K562 (cell line): ENCODE data around the gene USPL1. TPM values are rescaled to one million over a fixed set of nuclear protein-coding genes. Genes with fewer than 3 reads are reported as not detected.

ENCODE experiments used
- ATAC-seq: fragments of 200-7000 bp; cut with Tn5 transposase; 3 replicates; pipeline ENCODE4 v1.9.1; 2020; ENCODE audit warnings: moderate library complexity
- BruUV-seq: library from RNA; stranded (reverse); fragments of 400-500 nt; replicated peaks from 2 replicates; lab custom pipeline; 2021; lab: Mats Ljungman, UMichigan
- CTCF ChIA-PET: fragments of 300-600 bp; formaldehyde crosslinking; extraction: SDS; loops from one replicate; lab custom pipeline; 2021; ENCODE audit warnings: low intra/inter-chr PET ratio; lab: Yijun Ruan, JAX
- POLR2A ChIA-PET: fragments of 300-600, 350-650 bp; sonication (Branson Sonifier 250); formaldehyde crosslinking; extraction: SDS; loops from one replicate; lab custom pipeline; 2021; ENCODE audit warnings: antibody characterized with exemption, inconsistent platforms; lab: Yijun Ruan, JAX
- DNase-seq, 4 experiments: peaks; one replicate each; pipeline versions ENCODE4 v3.0.0 to v3.0.0-alpha.2; 2011 to 2018; ENCODE audit warnings: low spot score in 3 of 4, mixed read lengths in 3 of 4; ENCODE audit errors: extremely low read depth in 1 of 4
- FAIRE-seq: peaks from 2 replicates; lab custom pipeline; 2011; peaks lifted over from hg19 to GRCh38; lab: Jason Lieb, UNC
- H2AFZ ChIP-seq: 2 replicates; pipeline ENCODE4 v1.6.0; 2011; ENCODE audit warnings: low read depth, low read length, control low read depth, inconsistent platforms
- H3K27ac ChIP-seq: fragments of 200-600 bp; 3 replicates; pipeline ENCODE4 v1.8.0; 2011; ENCODE audit warnings: low read depth, mild to moderate bottlenecking, control low read depth, inconsistent platforms, low read length, moderate library complexity, mixed read lengths; ENCODE audit errors: extremely low read depth
- H3K27me3 ChIP-seq, 2 experiments: fragments of 300-600 bp in 1 of 2; 2 replicates in 1 of 2; 3 replicates in 1 of 2; pipeline versions ENCODE4 v1.6.0 to v1.8.0; 2011; ENCODE audit warnings: inconsistent platforms in 2 of 2, low read length in 2 of 2, mild to moderate bottlenecking in 1 of 2, mixed read lengths in 1 of 2, moderate library complexity in 1 of 2; ENCODE audit not compliant: control insufficient read depth in 2 of 2, insufficient read depth in 2 of 2
- H3K36me3 ChIP-seq: fragments of 300-600 bp; 3 replicates; pipeline ENCODE4 v1.8.0; 2011; ENCODE audit warnings: mild to moderate bottlenecking, low read length, inconsistent platforms; ENCODE audit not compliant: control insufficient read depth, insufficient read depth
- H3K4me1 ChIP-seq, 2 experiments: fragments of 200-600 bp in 1 of 2; replicated peaks in 1 of 2; 2 replicates in 1 of 2; 3 replicates in 1 of 2; pipeline versions ENCODE4 v1.5.1 to v1.8.0; 2011; ENCODE audit warnings: inconsistent platforms in 2 of 2, low read length in 2 of 2, mild to moderate bottlenecking in 1 of 2, mixed read lengths in 1 of 2, moderate library complexity in 1 of 2; ENCODE audit not compliant: control insufficient read depth in 2 of 2, insufficient read depth in 2 of 2
- H3K4me2 ChIP-seq: 2 replicates; pipeline ENCODE4 v1.6.1; 2011; ENCODE audit warnings: low read length, control low read depth, inconsistent platforms, mixed read lengths; ENCODE audit not compliant: insufficient read depth
- H3K4me3 ChIP-seq: fragments of 200-600 bp; sonication (generic), shearing (Covaris generic); 2 replicates; pipeline ENCODE4 v1.5.1; 2016; ENCODE audit warnings: control low read depth, inconsistent platforms
- H3K79me2 ChIP-seq: fragments of 200-600 bp; 3 replicates; pipeline ENCODE4 v1.8.0; 2011; ENCODE audit warnings: low read length, inconsistent platforms; ENCODE audit not compliant: control insufficient read depth, insufficient read depth
- H3K9ac ChIP-seq, 2 experiments: 2 replicates each; pipeline versions ENCODE4 v1.6.0 to v1.6.1; 2011; ENCODE audit warnings: low read depth in 2 of 2, low read length in 2 of 2, control low read depth in 1 of 2, inconsistent platforms in 1 of 2, mild to moderate bottlenecking in 1 of 2, mixed read lengths in 1 of 2; ENCODE audit not compliant: insufficient read depth in 1 of 2
- H3K9me1 ChIP-seq: one replicate; pipeline ENCODE4 v1.6.0; 2011; ENCODE audit warnings: inconsistent platforms, mild to moderate bottlenecking, low read length, moderate library complexity; ENCODE audit not compliant: control insufficient read depth, insufficient read depth
- H3K9me3 ChIP-seq: replicated peaks from 2 replicates; pipeline ENCODE4 v1.5.1; 2011; ENCODE audit warnings: low read depth, low read length, inconsistent platforms; ENCODE audit not compliant: control insufficient read depth, insufficient read depth
- H4K20me1 ChIP-seq: replicated peaks from 2 replicates; pipeline ENCODE4 v1.6.1; 2011; ENCODE audit warnings: low read length, inconsistent platforms, mixed read lengths; ENCODE audit not compliant: control insufficient read depth, insufficient read depth
- BMI1 ChIP-seq: fragments of 150-350 bp; IDR thresholded peaks from 2 replicates; pipeline ENCODE4 v1.6.1; 2014; ENCODE audit warnings: low read length
- E2F3 ChIP-seq: fragments of 250-450 bp; sonication (Bioruptor Pico); IDR thresholded peaks from 2 replicates; pipeline ENCODE4 v1.4.0; 2020; ENCODE audit warnings: mild to moderate bottlenecking
- ELF4 ChIP-seq: fragments of 450-650 bp; formaldehyde crosslinking; IDR thresholded peaks from 2 replicates; pipeline ENCODE4 v1.4.0; 2022; ENCODE audit warnings: missing genetic modification characterization
- MCM5 ChIP-seq: fragments of 450-650 bp; IDR thresholded peaks from 2 replicates; pipeline ENCODE4 v1.6.1; 2016; ENCODE audit warnings: low read depth
- MYNN ChIP-seq, 2 experiments: sonication (generic); formaldehyde crosslinking in 1 of 2; IDR thresholded peaks; 2 replicates each; pipeline versions ENCODE4 v1.5.0 to v1.6.1; 2016 to 2020; ENCODE audit warnings: antibody characterized with exemption in 1 of 2, missing genetic modification reagents in 1 of 2
- PCBP1 ChIP-seq: fragments of 200-400 bp; formaldehyde crosslinking; IDR thresholded peaks from 2 replicates; pipeline ENCODE4 v1.6.1; 2018; ENCODE audit warnings: mild to moderate bottlenecking, low read depth, low read length; ENCODE audit not compliant: poor library complexity, severe bottlenecking
- POLR3A ChIP-seq: IDR thresholded peaks from 2 replicates; pipeline ENCODE4 v1.6.1; 2011; ENCODE audit warnings: borderline replicate concordance, mild to moderate bottlenecking, moderate library complexity; ENCODE audit not compliant: insufficient read length, insufficient read depth; ENCODE audit errors: extremely low read depth
- RAD21 ChIP-seq, 2 experiments: fragments of 250-450 bp in 1 of 2; fragments of 450-650 bp in 1 of 2; sonication (Bioruptor Pico) in 1 of 2; formaldehyde crosslinking in 1 of 2; IDR thresholded peaks in 1 of 2; conservative IDR thresholded peaks in 1 of 2; 2 replicates each; pipeline versions ENCODE4 v1.4.0 to v1.8.0; 2020 to 2022; ENCODE audit warnings: mild to moderate bottlenecking in 2 of 2, moderate library complexity in 1 of 2
- ZBTB11 ChIP-seq, 3 experiments: fragments of 200-800 bp in 1 of 3; fragments of 250-450 bp in 1 of 3; fragments of 450-650 bp in 1 of 3; sonication (Bioruptor Pico) in 1 of 3; sonication (Bioruptor generic) in 1 of 3; formaldehyde crosslinking in 1 of 3; IDR thresholded peaks; 2 replicates each; pipeline versions ENCODE4 v1.6.1 to v1.8.0; 2016 to 2022; ENCODE audit warnings: mild to moderate bottlenecking in 2 of 3, missing genetic modification characterization in 2 of 3, missing compliant biosample characterization in 1 of 3, moderate library complexity in 1 of 3
- ZNF134 ChIP-seq: fragments of 250-450 bp; sonication (Bioruptor Pico); conservative IDR thresholded peaks from 2 replicates; pipeline ENCODE4 v1.4.0; 2020
- ZNF717 ChIP-seq: fragments of 250-450 bp; sonication (Bioruptor Pico); IDR thresholded peaks from 2 replicates; pipeline ENCODE4 v1.5.0; 2021
- ZNF778 ChIP-seq: fragments of 450-650 bp; formaldehyde crosslinking; IDR thresholded peaks from 2 replicates; pipeline ENCODE4 v1.4.0; 2020; ENCODE audit warnings: mild to moderate bottlenecking, moderate library complexity
- ZNF830 ChIP-seq: fragments of 250-450 bp; sonication (Bioruptor Pico); IDR thresholded peaks from 2 replicates; pipeline ENCODE4 v1.5.0; 2021; ENCODE audit warnings: mild to moderate bottlenecking
- WGBS: fragments of 100-300 bp; shearing (Covaris generic); methylation state at CpG from one replicate; pipeline ENCODE4 v1.1.6; 2016; ENCODE audit warnings: low coverage, mixed read lengths; ENCODE audit not compliant: insufficient coverage; ENCODE audit errors: missing lambda C conversion rate; 5-methylcytosine and 5-hydroxymethylcytosine counted together
- in situ Hi-C: fragments of 300-500 bp; cut with MboI; formaldehyde crosslinking; loops from 4 replicates; pipeline ENCODE4 v1.15.0; 2018; ENCODE audit warnings: inconsistent platforms, mixed read lengths
- intact Hi-C: fragments of 100-400 bp; cut with micrococcal nuclease; formaldehyde crosslinking; loops from 2 replicates; pipeline ENCODE4 v1.14.2; 2022
- polyA plus RNA-seq, 8 experiments: library from polyadenylated mRNA; depleted of rRNA in 4 of 8; stranded (reverse) in 5 of 8; unstranded in 3 of 8; fragments of >200 nt; fragmentation: Nextera tagmentation in 2 of 8; fragmentation: Illumina TruSeq in 1 of 8; extraction: Ambion mirVana in 2 of 8; extraction: Trizol in 1 of 8; gene quantifications; 2 replicates each; pipeline versions ENCODE4 v1.2.1 to v1.2.3, GENCODE V29; 2011 to 2014; ENCODE audit warnings: inconsistent platforms in 1 of 8, missing spikeins in 1 of 8
- total RNA-seq, 7 experiments: library from RNA; depleted of rRNA in 6 of 7; stranded (reverse); fragments of >200 nt in 6 of 7; fragmentation: Illumina TruSeq in 2 of 7; extraction: Trizol in 2 of 7; gene quantifications; 2 replicates each; pipeline versions ENCODE4 v1.2.1 to v1.2.3, GENCODE V29; 2011 to 2021; ENCODE audit warnings: low replicate concordance in 1 of 7

The USPL1 gene
- total and polyA plus RNA-seq, 9 of the 15 experiments (the other 6 are each of a cell fraction or from before 2014, with no cell fraction given) = 5.5 to 18.0 (median 12.0) TPM

GRCh38 chr13:30687601-30688000 is 69.9 kb downstream of the USPL1 start:
- H3K4me3 ChIP-seq = no peak overlapping the region
- no peaks in the 10 kb centered on the region for H3K9me1 ChIP-seq
- H3K79me2 ChIP-seq = no peaks in the 10 kb centered on the region
- TF ChIP-seq ZNF134 (CRISPR knock-in tag) = no peak
- no peak for TF ChIP-seq POLR3A
- no peak for TF ChIP-seq ZNF778 (CRISPR knock-in tag)
- TF ChIP-seq ZNF830 = no peak
- TF ChIP-seq RAD21 (CRISPR knock-in tag; conservative IDR thresholded peaks at IDR 0.05 in 1 of 2, IDR thresholded peaks at IDR 0.05 in 1 of 2) = no peak
- no peak for TF ChIP-seq MYNN (IDR thresholded peaks at IDR 0.05)
- no peak for TF ChIP-seq MYNN (CRISPR knock-in tag; IDR thresholded peaks at IDR 0.05)
- TF ChIP-seq PCBP1 = no peak
- no peak for TF ChIP-seq ELF4 (CRISPR knock-in tag)
- TF ChIP-seq ZNF717 (CRISPR knock-in tag) = no peak
- TF ChIP-seq MCM5 = no peak
- no peak for TF ChIP-seq ZBTB11 (CRISPR knock-in tag; IDR thresholded peaks at IDR 0.05)
- no peak for TF ChIP-seq E2F3 (CRISPR knock-in tag)
- no peak for TF ChIP-seq BMI1
- TF ChIP-seq, all 486 proteins: peak for 0
- 0% methylated on average over 3 of the region's 3 CpGs for WGBS
- intact Hi-C loops = no loop called here
- DNase-seq (no peak), FAIRE-seq (no peak), ATAC-seq (no peak)
- H3K27me3 ChIP-seq = peaks cover 0 to 11% of the 10 kb centered on the region in 2 experiments; a peak in 2 of 5 replicates
- H3K9ac ChIP-seq = no peak overlapping the region
- no TSS peak for BruUV-seq
- peaks cover 0 to 4% of the 10 kb centered on the region in 2 experiments; a peak in 3 of 5 replicates for H3K4me1 ChIP-seq
- no peak overlapping the region for H2AFZ ChIP-seq
- no peak overlapping the region for H3K4me2 ChIP-seq
- H3K27ac ChIP-seq = no peak overlapping the region
- ChIA-PET POLR2A (interaction anchor here (0.7 kb wide), 1 partner anchor 10 kb away, joined by 4 read pairs; no protein-coding TSS in a partner anchor), CTCF (no interaction called here)
- no peaks in the 10 kb centered on the region for H3K36me3 ChIP-seq
- H3K9me3 ChIP-seq = no peaks in the 10 kb centered on the region
- in situ Hi-C loops = no loop called here
- no peaks in the 10 kb centered on the region for H4K20me1 ChIP-seq
